GM23338 (cell line): ENCODE results near the gene FMO2. TPM values are rescaled to one million over a fixed set of nuclear protein-coding genes. Genes with fewer than 3 reads are reported as not detected.

Source experiments
- ATAC-seq: fragments of 200-7000 bp; cut with Tn5 transposase; 3 replicates; pipeline ENCODE4 v1.9.1; 2020
- DNase-seq: peaks from one replicate; pipeline ENCODE4 v3.0.0-alpha.2; 2015; ENCODE audit warnings: low spot score
- H2AFZ ChIP-seq: fragments of 200-600 bp; sonication (generic); 2 replicates; pipeline ENCODE4 v1.8.0; 2016; ENCODE audit warnings: antibody characterized with exemption, mild to moderate bottlenecking, moderate library complexity
- H3F3A ChIP-seq: fragments of 200-600 bp; sonication (generic); replicated peaks from 2 replicates; pipeline ENCODE4 v1.8.0; 2017; ENCODE audit warnings: antibody characterized with exemption, mixed run types, low read depth
- H3K27ac ChIP-seq: fragments of 200-600 bp; sonication (generic); 2 replicates; pipeline ENCODE4 v1.6.1; 2016; ENCODE audit warnings: low read depth
- H3K27me3 ChIP-seq: fragments of 200-600 bp; sonication (generic); 2 replicates; pipeline ENCODE4 v1.8.0; 2016; ENCODE audit warnings: mild to moderate bottlenecking, mixed run types, moderate library complexity; ENCODE audit not compliant: insufficient read depth
- H3K36me3 ChIP-seq: fragments of 200-600 bp; sonication (generic); 2 replicates; pipeline ENCODE4 v1.8.0; 2016; ENCODE audit warnings: mild to moderate bottlenecking; ENCODE audit not compliant: insufficient read depth
- H3K4me1 ChIP-seq: fragments of 200-600 bp; sonication (generic); 2 replicates; pipeline ENCODE4 v1.8.0; 2016; ENCODE audit warnings: mild to moderate bottlenecking, moderate library complexity; ENCODE audit not compliant: insufficient read depth
- H3K4me2 ChIP-seq: fragments of 200-600 bp; sonication (generic); 2 replicates; pipeline ENCODE4 v1.7.1; 2017; ENCODE audit warnings: mixed run types
- H3K4me3 ChIP-seq: fragments of 200-600 bp; sonication (generic); 2 replicates; pipeline ENCODE4 v1.6.1; 2016; ENCODE audit warnings: mixed run types
- H3K79me2 ChIP-seq: fragments of 200-600 bp; sonication (generic); replicated peaks from 2 replicates; pipeline ENCODE4 v1.8.0; 2017; ENCODE audit warnings: mild to moderate bottlenecking; ENCODE audit not compliant: insufficient read depth
- H3K9me2 ChIP-seq: fragments of 200-600 bp; sonication (generic); 2 replicates; pipeline ENCODE4 v1.8.0; 2017; ENCODE audit not compliant: insufficient read depth
- H4K20me1 ChIP-seq: fragments of 200-600 bp; sonication (generic); replicated peaks from 2 replicates; pipeline ENCODE4 v1.8.0; 2017; ENCODE audit warnings: mild to moderate bottlenecking; ENCODE audit not compliant: insufficient read depth
- H3K27ac Mint-ChIP-seq: 2 replicates; pipeline ENCODE4 v1.8.0; 2020; ENCODE audit warnings: inconsistent platforms, mild to moderate bottlenecking, moderate library complexity, mixed read lengths
- H3K27me3 Mint-ChIP-seq: 3 replicates; pipeline ENCODE4 v1.8.0; 2022; ENCODE audit warnings: low read depth, mild to moderate bottlenecking, moderate library complexity, mixed read lengths, inconsistent platforms; ENCODE audit not compliant: insufficient read depth, poor library complexity
- H3K36me3 Mint-ChIP-seq: 3 replicates; pipeline ENCODE4 v1.8.0; 2021; ENCODE audit warnings: low read depth, mild to moderate bottlenecking, inconsistent platforms, moderate library complexity, mixed read lengths
- H3K4me1 Mint-ChIP-seq: 3 replicates; pipeline ENCODE4 v1.8.0; 2020; ENCODE audit warnings: mild to moderate bottlenecking, inconsistent platforms, mixed read lengths
- H3K4me3 Mint-ChIP-seq: 3 replicates; pipeline ENCODE4 v1.8.0; 2021; ENCODE audit warnings: moderate library complexity, mild to moderate bottlenecking, inconsistent platforms, mixed read lengths
- H3K9me3 Mint-ChIP-seq: 3 replicates; pipeline ENCODE4 v1.8.0; 2020; ENCODE audit warnings: moderate library complexity, mild to moderate bottlenecking, inconsistent platforms, mixed read lengths
- CREB1 ChIP-seq: fragments of 250-450 bp; sonication (Bioruptor Pico); IDR thresholded peaks from 2 replicates; pipeline ENCODE4 v1.5.0; 2020; ENCODE audit warnings: low read depth, mild to moderate bottlenecking, moderate library complexity
- ETS1 ChIP-seq: IDR thresholded peaks from 2 replicates; pipeline ENCODE4 v1.6.1; 2016; ENCODE audit warnings: antibody characterized with exemption
- EZH2 ChIP-seq: fragments of 200-600 bp; sonication (generic); IDR thresholded peaks from one replicate; pipeline ENCODE4 v1.8.0; 2017; ENCODE audit warnings: antibody characterized with exemption, mild to moderate bottlenecking, low read depth; ENCODE audit not compliant: unreplicated experiment
- EZH2phosphoT487 ChIP-seq: fragments of 200-600 bp; sonication (generic); IDR thresholded peaks from one replicate; pipeline ENCODE4 v1.8.1; 2018; ENCODE audit warnings: antibody characterized with exemption; ENCODE audit not compliant: unreplicated experiment
- JUNB ChIP-seq: IDR thresholded peaks from one replicate; pipeline ENCODE4 v1.6.1; 2016; ENCODE audit warnings: antibody characterized with exemption; ENCODE audit not compliant: unreplicated experiment
- NANOG ChIP-seq: IDR thresholded peaks from 2 replicates; pipeline ENCODE4 v1.6.1; 2016; ENCODE audit warnings: antibody characterized with exemption, borderline replicate concordance
- POLR2AphosphoS5 ChIP-seq: IDR thresholded peaks from 2 replicates; pipeline ENCODE4 v1.6.1; 2016; ENCODE audit warnings: antibody characterized with exemption, low read depth
- ZNF114 ChIP-seq: fragments of 250-450 bp; sonication (Bioruptor Pico); IDR thresholded peaks from 2 replicates; pipeline ENCODE4 v1.5.0; 2020; ENCODE audit warnings: mild to moderate bottlenecking, moderate library complexity
- ZNF331 ChIP-seq: fragments of 250-450 bp; sonication (Bioruptor Pico); IDR thresholded peaks from 2 replicates; pipeline ENCODE4 v1.5.0; 2020; ENCODE audit warnings: low read depth, mild to moderate bottlenecking, moderate library complexity
- ZNF462 ChIP-seq: fragments of 250-450 bp; sonication (Bioruptor Pico); IDR thresholded peaks from 2 replicates; pipeline ENCODE4 v1.5.0; 2020; ENCODE audit warnings: mild to moderate bottlenecking, moderate library complexity
- polyA plus RNA-seq: library from polyadenylated mRNA; unstranded; fragments of >200 nt; fragmentation: Nextera tagmentation; extraction: Ambion mirVana; gene quantifications from 2 replicates; pipeline ENCODE4 v1.2.1, GENCODE V29; 2016
- total RNA-seq: library from RNA; depleted of rRNA; stranded (reverse); fragments of >200 nt; shearing (Covaris generic); gene quantifications from 2 replicates; pipeline ENCODE4 v1.2.3, GENCODE V29; 2014
- TF ChIP-seq, protein P1 (sequence below): IDR thresholded peaks from one replicate; pipeline ENCODE4 v1.6.1; 2018; ENCODE audit warnings: antibody characterized with exemption; ENCODE audit not compliant: unreplicated experiment

The FMO2 gene
- total and polyA plus RNA-seq, 2 experiments from 2014 or later = 0.31 TPM; not detected in 1

DNA sequence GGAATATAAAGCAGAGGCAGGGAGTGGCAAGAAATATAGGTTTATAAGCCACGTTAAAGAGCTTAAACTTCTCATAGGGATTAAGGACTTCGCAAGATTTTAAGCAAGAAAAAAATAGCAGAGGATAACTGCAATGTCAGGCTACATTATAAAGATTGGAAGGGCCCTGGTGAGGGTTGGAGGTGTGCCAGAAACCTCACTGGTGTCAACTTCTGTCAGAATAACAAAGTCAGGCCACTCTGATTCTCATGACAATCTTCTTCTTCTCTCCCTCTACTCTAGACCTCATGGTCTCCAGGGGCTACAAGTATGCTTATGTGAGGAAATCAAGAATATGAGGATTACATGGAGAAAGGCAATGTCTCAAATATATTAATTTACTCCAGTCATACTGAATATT lies 32.6 kb upstream of the FMO2 start:
- H3K27ac Mint-ChIP-seq = no peak overlapping the region
- no peaks in the 10 kb centered on the region for H3K36me3 Mint-ChIP-seq
- Histone ChIP-seq H3K36me3 (no peaks in the 10 kb centered on the region), H2AFZ (no peak overlapping the region), H4K20me1 (no peaks in the 10 kb centered on the region), H3K27ac (no peak overlapping the region), H3K4me2 (no peak overlapping the region), H3K9me2 (no peaks in the 10 kb centered on the region), H3K4me3 (no peak overlapping the region), H3F3A (no peaks in the 10 kb centered on the region), H3K4me1 (peaks cover 6% of the 10 kb centered on the region; the same call in 1 of the 2 replicates), H3K27me3 (no peaks in the 10 kb centered on the region), H3K79me2 (no peaks in the 10 kb centered on the region)
- ATAC-seq = no peak
- H3K27me3 Mint-ChIP-seq = peaks cover 2% of the 10 kb centered on the region
- no peak for DNase-seq
- TF ChIP-seq EZH2 (no peak), ETS1 (no peak)
- peaks cover 9% of the 10 kb centered on the region; the same call in 2 of the 3 replicates for H3K4me1 Mint-ChIP-seq
- no peaks in the 10 kb centered on the region for H3K9me3 Mint-ChIP-seq
- H3K4me3 Mint-ChIP-seq = no peak overlapping the region

DNA sequence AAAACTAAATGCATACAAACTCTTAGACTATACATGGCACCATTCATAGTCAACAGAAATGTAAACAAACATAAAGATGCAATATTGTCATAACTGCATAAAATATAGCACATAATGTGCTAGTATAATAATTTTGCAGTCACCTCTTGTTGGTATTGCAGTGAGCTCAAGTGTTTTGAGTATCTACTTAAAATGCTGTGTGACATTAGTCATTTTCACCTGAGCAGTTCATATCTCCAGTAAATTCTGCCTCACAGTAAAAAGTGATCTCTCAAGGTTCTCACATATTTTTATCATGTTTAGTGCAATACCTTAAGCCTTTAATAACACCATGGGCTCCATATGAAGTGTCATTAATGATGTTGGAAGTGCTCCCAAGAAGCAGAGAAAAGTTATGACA lies 29.6 kb upstream of the FMO2 start:
- no peak overlapping the region for H3K4me3 Mint-ChIP-seq
- no peak overlapping the region for H3K4me2 ChIP-seq
- TF ChIP-seq POLR2AphosphoS5 (no peak), ZNF462 (no peak), ZNF331 (CRISPR knock-in tag) (no peak), CREB1 (CRISPR knock-in tag) (no peak), ZNF114 (CRISPR knock-in tag) (no peak), ETS1 (no peak), NANOG (no peak), EZH2phosphoT487 (no peak), JUNB (no peak)
- TF ChIP-seq, protein P1, sequence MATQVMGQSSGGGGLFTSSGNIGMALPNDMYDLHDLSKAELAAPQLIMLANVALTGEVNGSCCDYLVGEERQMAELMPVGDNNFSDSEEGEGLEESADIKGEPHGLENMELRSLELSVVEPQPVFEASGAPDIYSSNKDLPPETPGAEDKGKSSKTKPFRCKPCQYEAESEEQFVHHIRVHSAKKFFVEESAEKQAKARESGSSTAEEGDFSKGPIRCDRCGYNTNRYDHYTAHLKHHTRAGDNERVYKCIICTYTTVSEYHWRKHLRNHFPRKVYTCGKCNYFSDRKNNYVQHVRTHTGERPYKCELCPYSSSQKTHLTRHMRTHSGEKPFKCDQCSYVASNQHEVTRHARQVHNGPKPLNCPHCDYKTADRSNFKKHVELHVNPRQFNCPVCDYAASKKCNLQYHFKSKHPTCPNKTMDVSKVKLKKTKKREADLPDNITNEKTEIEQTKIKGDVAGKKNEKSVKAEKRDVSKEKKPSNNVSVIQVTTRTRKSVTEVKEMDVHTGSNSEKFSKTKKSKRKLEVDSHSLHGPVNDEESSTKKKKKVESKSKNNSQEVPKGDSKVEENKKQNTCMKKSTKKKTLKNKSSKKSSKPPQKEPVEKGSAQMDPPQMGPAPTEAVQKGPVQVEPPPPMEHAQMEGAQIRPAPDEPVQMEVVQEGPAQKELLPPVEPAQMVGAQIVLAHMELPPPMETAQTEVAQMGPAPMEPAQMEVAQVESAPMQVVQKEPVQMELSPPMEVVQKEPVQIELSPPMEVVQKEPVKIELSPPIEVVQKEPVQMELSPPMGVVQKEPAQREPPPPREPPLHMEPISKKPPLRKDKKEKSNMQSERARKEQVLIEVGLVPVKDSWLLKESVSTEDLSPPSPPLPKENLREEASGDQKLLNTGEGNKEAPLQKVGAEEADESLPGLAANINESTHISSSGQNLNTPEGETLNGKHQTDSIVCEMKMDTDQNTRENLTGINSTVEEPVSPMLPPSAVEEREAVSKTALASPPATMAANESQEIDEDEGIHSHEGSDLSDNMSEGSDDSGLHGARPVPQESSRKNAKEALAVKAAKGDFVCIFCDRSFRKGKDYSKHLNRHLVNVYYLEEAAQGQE = no peak

More for the DNA sequence above, 29.6 kb upstream of the FMO2 start:
- no peaks in the 10 kb centered on the region for H4K20me1 ChIP-seq
- H3F3A ChIP-seq = no peaks in the 10 kb centered on the region
- no peaks in the 10 kb centered on the region for H3K27me3 ChIP-seq
- ATAC-seq (no peak), DNase-seq (no peak)
- Mint-ChIP-seq H3K27ac (no peak overlapping the region), H3K27me3 (no peaks in the 10 kb centered on the region), H3K4me1 (peaks cover 7% of the 10 kb centered on the region; the same call in 2 of the 3 replicates), H3K9me3 (no peaks in the 10 kb centered on the region), H3K36me3 (no peaks in the 10 kb centered on the region)
- H2AFZ ChIP-seq = no peak overlapping the region
- H3K79me2 ChIP-seq = no peaks in the 10 kb centered on the region
- no peak overlapping the region for H3K4me3 ChIP-seq
- H3K4me1 ChIP-seq = peaks cover 5% of the 10 kb centered on the region; the same call in 1 of the 2 replicates
- H3K36me3 ChIP-seq = no peaks in the 10 kb centered on the region
- H3K9me2 ChIP-seq = no peaks in the 10 kb centered on the region
- no peak overlapping the region for H3K27ac ChIP-seq
